Psoas muscle (tissue), 8 donors: ENCODE results near the gene CGB5. TPM values are rescaled to one million over a fixed set of nuclear protein-coding genes. Genes with fewer than 3 reads are reported as not detected.
"Not testable (repeated sequence)": the region's sequence is repeated elsewhere in the genome, so short reads cannot be mapped to it uniquely, and the experiment has no call there.

ENCODE experiments used
- ATAC-seq, 4 donors: fragments of 200-7000 bp; cut with Tn5 transposase; one replicate each; pipeline ENCODE4 v1.9.1; 2020; ENCODE audit warnings: moderate library complexity in 3 of 4, mild to moderate bottlenecking in 2 of 4
- DNase-seq, 2 donors: peaks; one replicate each; pipeline ENCODE4 v3.0.0-alpha.2; 2020
- H3K27ac ChIP-seq: fragments of 200-600 bp; one replicate; pipeline ENCODE4 v1.8.0; 2022
- H3K27me3 ChIP-seq, 3 donors: fragments of 200-600 bp in 1 of 3; one replicate each; pipeline versions ENCODE4 v1.6.1 to v1.8.0; 2013 to 2022; ENCODE audit warnings: low read length in 2 of 3, mild to moderate bottlenecking in 2 of 3, moderate library complexity in 1 of 3; ENCODE audit not compliant: insufficient read depth in 3 of 3
- H3K36me3 ChIP-seq, 2 donors: fragments of 200-600 bp in 1 of 2; one replicate each; pipeline versions ENCODE4 v1.6.1 to v1.8.0; 2013 to 2022; ENCODE audit warnings: low read depth in 1 of 2, mild to moderate bottlenecking in 1 of 2, moderate library complexity in 1 of 2; ENCODE audit not compliant: insufficient read depth in 1 of 2
- H3K4me1 ChIP-seq: fragments of 200-600 bp; one replicate; pipeline ENCODE4 v1.8.0; 2022
- H3K4me3 ChIP-seq: fragments of 200-600 bp; one replicate; pipeline ENCODE4 v1.8.0; 2022; ENCODE audit warnings: mild to moderate bottlenecking
- H3K9me3 ChIP-seq: fragments of 200-600 bp; one replicate; pipeline ENCODE4 v1.8.0; 2022
- WGBS, 3 donors: extraction: QIAGEN DNeasy Blood & Tissue Kit; methylation state at CpG; one replicate each; pipeline versions ENCODE4 v1.1.6 to v1.1.7; 2013; 5-methylcytosine and 5-hydroxymethylcytosine counted together
- intact Hi-C, 2 donors: fragments of 100-400 bp; cut with DNase I; formaldehyde crosslinking; loops; one replicate each; pipeline versions ENCODE4 v1.11.0 to v1.14.2; 2022
- long read RNA-seq, 2 donors: library from polyadenylated mRNA; unstranded; transcript quantifications; one replicate each; pipeline ENCODE4 v2.0.0, GENCODE V29; 2021
- polyA plus RNA-seq, 3 donors: library from polyadenylated mRNA; stranded (reverse); fragments of 200-250 nt; gene quantifications; one replicate each; pipeline ENCODE4 v1.2.3, GENCODE V29; 2013
- total RNA-seq, 4 donors: library from RNA; stranded (reverse); fragmentation: NEBNext Ultra II Directional in 2 of 4; extraction: Animal tissue kit (Norgen Biotek cat#: 25700) in 2 of 4; gene quantifications; one replicate each; pipeline versions ENCODE4 v1.2.1 to v1.2.4, GENCODE V29; 2021 to 2023
- TF ChIP-seq, protein P1 (sequence below): fragments of 200-600 bp; IDR thresholded peaks from one replicate; pipeline ENCODE4 v1.8.0; 2022; ENCODE audit warnings: antibody characterized with exemption
- donor health status: healthy with polysubstance abuse.
- donor health status: DM: no; HTN: no; CAD: no; lungs with moderate emphysema.
- donor health status: Bipolar disorder and iron deficiency.
- donor health status: healthy.
- donor health status: DM: yes; HTN: yes; CAD: no.
- donor health status: DM: no; HTN: no; CAD: no.
- donor health status: DM: no; HTN: no; CAD: no.
- donor health status: DM: yes; HTN: yes; CAD: no.

CGB5 gene
- not detected for total RNA-seq
- under 1 TPM in 1 of 3 donors, not detected in 2; 0.06 TPM for polyA plus RNA-seq
- long read RNA-seq, donor 1, result 0 reads
- long read RNA-seq, donor 2, result 0 reads

DNA sequence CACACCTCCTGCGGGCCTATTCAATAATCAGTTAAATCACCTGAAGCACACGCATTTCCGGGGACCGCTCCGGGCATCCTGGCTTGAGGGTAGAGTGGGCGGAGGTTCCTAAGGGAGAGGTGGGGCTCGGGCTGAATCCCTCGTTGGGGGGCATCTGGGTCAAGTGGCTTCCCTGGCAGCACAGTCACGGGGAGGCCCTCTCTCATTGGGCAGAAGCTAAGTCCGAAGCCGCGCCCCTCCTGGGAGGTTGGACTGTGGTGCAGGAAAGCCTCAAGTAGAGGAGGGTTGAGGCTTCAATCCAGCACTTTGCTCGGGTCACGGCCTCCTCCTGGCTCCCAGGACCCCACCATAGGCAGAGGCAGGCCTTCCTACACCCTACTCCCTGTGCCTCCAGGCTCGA lies at the start of gene CGB5:
Gene CGB5, plus strand, starts transcription at position 301 of the 400 bp plus-strand sequence. CDS start 362 bp downstream, outside the sequence.
- ATAC-seq, H3K27ac ChIP-seq, H3K4me3 ChIP-seq, H3K9me3 ChIP-seq, H3K27me3 ChIP-seq, H3K36me3 ChIP-seq, DNase-seq, H3K4me1 ChIP-seq, intact Hi-C loops: not testable (repeated sequence)
- WGBS, 3 donors, result 67 to 71% (median 69%) methylated on average over 13 to 14 of the region's 15 CpGs

DNA sequence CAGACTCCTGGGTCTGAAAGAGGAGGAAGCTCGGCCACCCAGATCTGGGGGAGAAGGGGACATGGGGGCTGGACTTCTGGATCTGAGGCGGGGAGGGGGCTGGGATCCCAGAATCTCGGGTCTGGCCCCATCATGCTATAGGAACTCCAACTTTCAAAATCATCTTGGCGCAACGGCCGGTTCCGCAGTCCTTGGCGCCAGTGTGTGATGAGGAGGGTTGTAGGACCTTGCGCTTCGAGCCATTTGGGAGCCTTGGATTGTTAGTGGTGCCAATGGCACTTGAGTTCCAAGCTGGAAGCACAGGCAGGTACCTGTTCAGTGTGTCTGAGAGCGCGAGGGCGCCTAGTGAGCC lies 49.6 kb upstream of the CGB5 start:
- intact Hi-C loops, result loop anchor here (5.0 to 10.0 kb wide), 3 partner anchors 78 to 211 kb away; partner anchors contain the start of genes HRC (in 1 of the 2), KCNA7 (in 1 of the 2) and TRPM4 (in 1 of the 2)
- H3K27ac ChIP-seq, result peak overlapping the region; percentile 90
- 0 to 1% (median 1%) methylated on average over 13 of the region's 13 CpGs for WGBS, 3 donors
- ATAC-seq (no peak), DNase-seq (no peak)
- H3K9me3 ChIP-seq, result no peaks in the 10 kb centered on the region
- H3K36me3 ChIP-seq, result peaks cover 0 to 4% of the 10 kb centered on the region in 2 donors
- no peaks in the 10 kb centered on the region for H3K27me3 ChIP-seq
- H3K4me1 ChIP-seq, result peaks cover 43% of the 10 kb centered on the region
- TF ChIP-seq, protein P1, sequence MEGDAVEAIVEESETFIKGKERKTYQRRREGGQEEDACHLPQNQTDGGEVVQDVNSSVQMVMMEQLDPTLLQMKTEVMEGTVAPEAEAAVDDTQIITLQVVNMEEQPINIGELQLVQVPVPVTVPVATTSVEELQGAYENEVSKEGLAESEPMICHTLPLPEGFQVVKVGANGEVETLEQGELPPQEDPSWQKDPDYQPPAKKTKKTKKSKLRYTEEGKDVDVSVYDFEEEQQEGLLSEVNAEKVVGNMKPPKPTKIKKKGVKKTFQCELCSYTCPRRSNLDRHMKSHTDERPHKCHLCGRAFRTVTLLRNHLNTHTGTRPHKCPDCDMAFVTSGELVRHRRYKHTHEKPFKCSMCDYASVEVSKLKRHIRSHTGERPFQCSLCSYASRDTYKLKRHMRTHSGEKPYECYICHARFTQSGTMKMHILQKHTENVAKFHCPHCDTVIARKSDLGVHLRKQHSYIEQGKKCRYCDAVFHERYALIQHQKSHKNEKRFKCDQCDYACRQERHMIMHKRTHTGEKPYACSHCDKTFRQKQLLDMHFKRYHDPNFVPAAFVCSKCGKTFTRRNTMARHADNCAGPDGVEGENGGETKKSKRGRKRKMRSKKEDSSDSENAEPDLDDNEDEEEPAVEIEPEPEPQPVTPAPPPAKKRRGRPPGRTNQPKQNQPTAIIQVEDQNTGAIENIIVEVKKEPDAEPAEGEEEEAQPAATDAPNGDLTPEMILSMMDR, result no peak
- peak overlapping the region; percentile 81 for H3K4me3 ChIP-seq

DNA sequence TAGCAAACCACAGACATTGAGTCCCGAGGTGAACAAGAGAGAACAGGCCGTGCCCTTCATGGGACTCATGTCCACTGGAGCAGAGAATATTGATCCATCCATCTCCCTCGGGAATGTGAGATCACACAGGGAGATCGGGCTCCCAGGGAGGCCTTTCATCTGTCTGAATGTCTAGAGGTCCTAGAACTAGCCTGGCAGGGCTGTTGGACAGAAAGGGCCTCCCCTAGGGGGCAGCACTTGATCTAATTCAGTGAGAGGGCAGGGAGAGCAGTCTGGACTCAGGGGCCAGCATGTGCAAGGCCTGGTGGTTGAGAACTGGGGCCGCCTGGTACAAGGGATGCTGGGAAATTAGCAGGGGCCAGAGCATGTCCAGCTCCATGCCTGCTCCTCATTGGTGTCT lies 45.7 kb upstream of the CGB5 start:
- ATAC-seq (peak in 2 of 4 donors; percentile 25 to 28), DNase-seq (peak in 1 of 2 donors; percentile 62)
- Histone ChIP-seq H3K36me3 (peaks cover 0 to 26% of the 10 kb centered on the region in 2 donors), H3K9me3 (no peaks in the 10 kb centered on the region), H3K4me1 (peaks cover 22% of the 10 kb centered on the region), H3K27me3 (no peaks in the 10 kb centered on the region), H3K27ac (peak overlapping the region; percentile 72), H3K4me3 (no peak overlapping the region)
- intact Hi-C loops, result loop anchor here (5.0 to 10.0 kb wide), 3 partner anchors 69 to 207 kb away; partner anchors contain the start of genes HRC (in 1 of the 2) and TRPM4 (in 1 of the 2)
- WGBS, 3 donors, result 40 to 71% (median 47%) methylated on average over 5 of the region's 5 CpGs
- TF ChIP-seq, protein P1, result peak; percentile 36

DNA sequence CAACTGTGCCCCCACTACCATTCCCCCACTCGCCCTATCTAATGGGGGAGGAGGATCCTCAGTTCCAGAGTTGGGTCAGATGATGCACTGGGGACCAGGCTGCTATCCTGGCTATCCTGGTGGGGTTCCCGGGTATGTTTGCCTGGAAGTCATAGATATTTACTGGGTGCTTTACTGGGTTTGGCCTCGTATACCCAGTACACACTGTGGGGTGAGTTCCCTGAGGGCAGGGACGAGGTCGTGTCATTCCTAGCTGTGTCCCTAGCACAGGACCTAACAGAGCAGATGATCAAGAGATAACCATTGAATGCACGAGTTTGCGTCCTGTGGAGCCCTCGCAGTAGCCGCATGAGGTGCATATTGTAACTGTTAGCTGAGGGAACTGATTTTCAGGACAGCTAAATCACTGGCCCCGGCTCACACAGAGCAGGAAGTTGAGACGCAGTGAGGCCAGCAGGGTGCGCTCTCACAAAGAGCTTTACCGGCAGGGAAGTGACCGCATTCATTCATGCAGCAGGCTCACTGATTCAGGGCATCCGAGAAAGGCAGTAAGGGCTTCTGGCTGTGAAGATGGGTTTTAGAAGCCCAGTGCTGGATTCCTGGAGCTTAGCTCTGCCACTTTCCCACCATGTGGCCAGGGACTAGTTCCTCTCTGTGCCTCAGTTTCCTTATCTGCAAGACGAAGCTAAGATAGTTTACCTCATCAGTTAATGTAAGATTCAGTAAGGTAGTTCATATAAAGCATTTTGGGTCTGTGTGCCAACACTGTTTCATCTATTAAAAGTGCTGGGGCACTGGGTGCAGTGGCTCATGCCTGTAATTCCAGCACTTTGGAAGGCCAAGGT lies 43.9 kb upstream of the CGB5 start:
- peak; percentile 47 to 75 (median 70) for ATAC-seq
- peaks cover 0 to 43% of the 10 kb centered on the region in 2 donors for H3K36me3 ChIP-seq
- no peaks in the 10 kb centered on the region for H3K9me3 ChIP-seq
- TF ChIP-seq, protein P1, result peak; percentile 60
- peak overlapping the region; percentile 16 for H3K27ac ChIP-seq
- H3K4me3 ChIP-seq, result no peak overlapping the region
- H3K27me3 ChIP-seq, result no peaks in the 10 kb centered on the region
- peaks cover 14% of the 10 kb centered on the region for H3K4me1 ChIP-seq
- WGBS, 3 donors, result 56 to 61% (median 61%) methylated on average over 16 of the region's 16 CpGs
- intact Hi-C loops, result loop anchor here (5.0 to 10.0 kb wide), 3 partner anchors 68 to 205 kb away; partner anchors contain the start of genes HRC (in 1 of the 2) and TRPM4 (in 1 of the 2)
- DNase-seq, result peak; percentile 56 to 78

DNA sequence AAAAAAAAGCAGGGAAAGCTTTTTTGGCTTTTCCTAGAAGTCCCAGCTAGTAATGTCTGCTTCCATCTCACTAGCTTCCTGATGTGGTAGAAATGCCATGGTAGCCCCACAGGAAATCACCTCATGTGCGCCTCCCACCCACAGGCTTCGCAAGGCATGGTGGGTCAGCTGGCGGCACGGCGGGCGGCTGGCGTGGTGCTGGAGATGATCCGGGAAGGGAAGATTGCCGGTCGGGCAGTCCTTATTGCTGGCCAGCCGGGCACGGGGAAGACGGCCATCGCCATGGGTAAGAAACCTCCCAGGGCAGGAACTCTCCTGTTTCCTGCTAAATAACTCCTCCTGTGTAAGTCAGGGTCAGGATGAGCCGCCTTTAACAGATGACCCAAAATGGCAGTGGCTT lies 39.5 kb upstream of the CGB5 start:
- H3K9me3 ChIP-seq, result no peaks in the 10 kb centered on the region
- TF ChIP-seq, protein P1, result no peak
- no peaks in the 10 kb centered on the region for H3K27me3 ChIP-seq
- peaks cover 4 to 86% of the 10 kb centered on the region in 2 donors for H3K36me3 ChIP-seq
- no peak overlapping the region for H3K27ac ChIP-seq
- 95 to 100% (median 98%) methylated on average over 15 of the region's 15 CpGs for WGBS, 3 donors
- ATAC-seq (no peak), DNase-seq (no peak)
- H3K4me1 ChIP-seq, result peaks cover 5% of the 10 kb centered on the region
- no peak overlapping the region for H3K4me3 ChIP-seq
- intact Hi-C loops, result no loop called here
